Omental fat pad (tissue), 4 donors: ENCODE measurements around the gene NAT14. TPM values are rescaled to one million over a fixed set of nuclear protein-coding genes. Genes with fewer than 3 reads are reported as not detected.

Experiments
- ATAC-seq: fragments of 150-250 bp; one replicate; pipeline ENCODE4 v1.9.1; 2016; ENCODE audit warnings: mild to moderate bottlenecking, moderate library complexity; ENCODE audit not compliant: low FRiP score
- DNase-seq: peaks from one replicate; pipeline ENCODE4 v3.0.0-alpha.2; 2019; ENCODE audit warnings: low spot score
- CTCF ChIP-seq, 3 donors: fragments of 450-650 bp; IDR thresholded peaks; one replicate each; pipeline ENCODE4 v1.5.1; 2016 to 2017; ENCODE audit warnings: antibody characterized with exemption in 3 of 3, mild to moderate bottlenecking in 3 of 3, moderate library complexity in 2 of 3
- total RNA-seq, 4 donors: library from RNA; depleted of rRNA; stranded (reverse); fragments of >200 nt; gene quantifications; one replicate each; pipeline ENCODE4 v1.1.0, GENCODE V29; 2016

The NAT14 gene
- total RNA-seq, 4 donors from 2014 or later, result 2.3 to 4.6 (median 2.6) TPM

DNA sequence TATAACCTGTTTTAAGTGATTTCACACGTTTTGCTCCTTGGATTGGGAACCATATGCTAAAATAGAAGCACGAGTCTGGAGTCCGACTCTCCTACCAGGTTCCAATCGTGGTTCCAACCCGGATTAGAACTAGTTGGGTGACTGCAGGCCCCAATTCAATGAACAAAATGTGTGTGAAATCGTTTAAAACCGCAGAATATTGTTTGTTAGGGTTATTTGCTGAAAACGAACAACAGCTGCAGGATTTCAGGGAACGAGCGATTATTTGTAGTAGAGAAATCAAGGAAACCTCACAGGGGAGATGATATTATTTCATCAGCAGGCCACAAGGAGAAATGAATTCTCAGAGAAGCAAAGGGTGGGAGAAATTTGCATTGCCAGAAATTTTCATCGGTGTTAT, 20.0 kb downstream of the NAT14 start:
- DNase-seq (no peak), ATAC-seq (no peak)
- TF ChIP-seq CTCF (IDR thresholded peaks at IDR 0.05), result no peak

GRCh38 chr19:55508120-55508519, 23.1 kb downstream of the NAT14 start:
- no peak for DNase-seq
- no peak for TF ChIP-seq CTCF (IDR thresholded peaks at IDR 0.05)
- no peak for ATAC-seq

DNA sequence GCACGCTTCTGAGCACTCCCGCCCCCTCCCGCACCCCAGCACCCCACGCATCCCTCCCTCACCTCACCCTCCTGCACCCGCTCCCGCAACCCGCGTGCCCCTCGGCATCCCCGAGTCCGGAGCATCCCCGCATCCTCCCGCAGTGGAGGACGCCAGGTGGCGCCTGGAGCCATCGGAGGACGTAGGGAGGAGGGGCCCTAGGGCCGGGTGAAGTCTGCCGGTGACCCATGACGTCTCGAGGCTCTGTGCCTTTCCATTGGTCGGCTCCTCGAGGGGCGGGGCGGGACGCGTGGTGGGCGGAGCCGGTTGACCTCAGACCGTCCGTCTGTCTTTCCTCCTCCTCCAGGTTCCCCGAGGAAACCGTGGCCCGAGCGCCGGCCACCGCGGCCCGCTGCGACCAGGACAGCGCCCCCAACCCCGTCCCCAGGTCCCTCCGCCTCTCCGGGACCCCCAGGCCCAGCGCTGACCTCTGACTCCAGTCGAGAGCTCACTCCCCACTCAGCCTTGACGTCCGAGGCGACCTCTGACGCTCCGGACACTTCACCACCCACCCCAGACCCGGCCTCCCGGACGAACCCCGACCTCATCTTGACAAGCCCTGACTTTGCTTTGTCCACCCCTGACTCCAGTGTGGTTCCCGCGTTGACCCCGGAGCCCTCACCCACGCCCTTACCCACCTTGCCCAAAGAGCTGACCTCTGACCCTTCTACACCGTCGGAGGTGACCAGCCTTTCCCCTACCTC, 32.1 kb downstream of the NAT14 start:
- DNase-seq (peak; percentile 82), ATAC-seq (peak; percentile 97)
- peak in 1 of 3 donors; percentile 74 for TF ChIP-seq CTCF (IDR thresholded peaks at IDR 0.05)

DNA sequence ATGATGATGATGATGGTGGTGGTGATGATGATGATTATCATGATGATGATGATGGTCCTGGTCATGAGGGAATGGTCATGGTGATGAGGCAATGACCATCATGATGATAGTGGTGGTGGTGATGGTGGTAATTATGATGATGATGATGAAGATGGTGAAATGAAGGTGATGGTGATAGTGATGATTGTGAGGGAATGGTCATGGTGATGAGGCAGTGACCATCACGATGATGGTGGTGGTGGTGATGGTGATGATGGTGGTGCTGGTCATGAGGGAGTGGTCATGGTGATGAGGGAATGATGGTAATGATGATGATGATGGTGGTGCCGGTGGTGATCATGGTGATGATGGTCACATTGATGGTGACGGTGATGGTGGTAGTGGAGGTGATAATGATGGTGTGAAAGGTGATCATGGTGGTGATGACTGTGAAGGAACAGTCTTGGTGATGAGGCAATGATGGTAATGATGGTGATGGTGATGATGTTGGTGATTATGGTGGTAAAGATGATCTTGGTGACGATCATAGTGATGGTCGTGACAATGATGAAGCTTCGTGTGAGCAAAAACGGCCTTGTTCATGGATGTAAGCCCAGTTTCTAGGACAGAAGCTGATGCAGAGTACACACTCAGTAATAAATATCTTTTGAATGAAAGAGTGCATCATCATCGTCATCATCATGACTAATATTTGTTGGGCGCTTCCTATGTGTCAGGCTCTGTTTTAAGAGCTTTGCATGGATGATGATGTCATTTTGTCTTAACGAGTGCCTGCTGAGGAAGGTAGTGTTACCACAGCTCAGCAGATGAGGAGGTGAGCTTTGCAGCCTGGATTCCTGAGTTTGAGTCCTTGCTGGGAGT, 34.7 kb downstream of the NAT14 start:
- no peak for ATAC-seq
- no peak for TF ChIP-seq CTCF (IDR thresholded peaks at IDR 0.05)
- DNase-seq, result no peak

DNA sequence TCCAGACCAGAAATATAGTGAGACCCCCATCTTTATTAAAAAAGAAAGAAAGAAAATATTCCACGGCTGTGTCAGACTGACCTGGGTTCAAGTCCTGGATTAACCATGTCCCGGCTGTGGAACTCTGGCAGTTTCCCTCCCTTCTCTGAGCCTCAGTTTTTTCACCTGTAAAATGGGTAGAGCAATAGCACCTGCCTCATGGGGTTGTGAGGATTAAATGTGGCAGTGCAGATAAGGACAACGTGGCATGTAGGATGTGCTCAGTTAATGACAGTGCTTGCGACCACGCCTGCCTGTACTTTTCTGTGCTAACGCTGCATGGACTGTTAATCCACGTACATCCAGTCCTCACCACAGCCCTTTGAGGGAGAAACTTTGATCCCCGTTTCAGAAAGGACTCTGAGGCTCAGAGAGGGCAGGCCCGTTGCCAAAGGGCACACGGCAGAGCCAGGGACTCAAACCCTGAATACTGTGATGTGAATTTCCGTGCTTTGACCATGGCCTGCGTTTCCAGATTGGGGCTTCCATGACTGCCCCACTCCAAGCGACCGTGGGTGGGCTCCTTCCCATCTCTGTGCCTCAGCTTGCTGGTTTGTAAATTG, 35.8 kb downstream of the NAT14 start:
- ATAC-seq, result no peak
- DNase-seq, result no peak
- no peak for TF ChIP-seq CTCF (IDR thresholded peaks at IDR 0.05)

DNA sequence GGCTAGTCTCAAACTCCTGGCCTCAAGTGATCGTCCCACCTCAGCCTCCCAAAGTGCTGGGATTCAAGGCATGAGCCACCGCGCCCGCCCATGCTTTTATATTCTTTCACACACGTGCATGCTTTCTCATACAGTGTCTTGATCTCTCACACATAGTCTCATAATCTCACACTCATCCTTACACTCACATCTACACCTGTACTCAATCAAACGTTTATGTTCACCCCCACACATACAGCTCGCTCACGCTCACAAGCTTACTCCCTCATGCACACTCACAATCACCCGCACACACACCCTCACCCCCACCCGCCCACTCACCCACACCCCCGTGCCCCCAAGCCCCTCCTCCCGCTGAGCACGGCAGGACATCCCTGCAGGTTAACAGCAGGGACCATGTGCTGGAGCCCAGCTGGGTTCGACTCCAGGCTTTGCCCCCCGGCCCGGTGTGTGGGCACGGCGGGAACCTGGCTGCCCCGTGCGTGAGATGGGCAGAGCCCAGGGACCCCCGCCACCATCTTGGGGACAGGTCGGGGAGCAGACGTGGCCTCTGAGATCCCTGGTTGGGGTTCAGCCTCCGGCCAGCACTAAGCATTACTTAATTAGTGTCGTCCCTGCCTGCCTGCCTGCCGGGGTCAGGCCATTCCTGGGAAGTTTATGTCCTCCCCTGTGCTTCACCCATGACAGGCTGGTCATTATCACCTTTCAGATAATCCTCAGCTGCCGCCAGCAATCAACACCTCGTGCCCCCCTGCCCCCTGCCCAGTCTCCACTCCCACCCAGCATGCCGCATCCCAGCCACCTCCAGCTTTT, 40.5 kb downstream of the NAT14 start:
- ATAC-seq, result no peak
- TF ChIP-seq CTCF (IDR thresholded peaks at IDR 0.05), result no peak
- DNase-seq, result no peak
